Measurements from ENCODE around the gene POLR2C.

- TF ChIP-seq CTCF (IDR thresholded peaks at IDR 0.05) (no peak), POLR2A (IDR thresholded peaks at IDR 0.05) (no peak)
These were observed 26.8 kb downstream of the POLR2C start for GRCh38 chr16:57489229-57489628.

Data from gastroesophageal sphincter (tissue), 3 donors.